IMR-90 (cell line): ENCODE data around the gene S100A4.

Experiments
- CEBPB ChIP-seq: IDR thresholded peaks from 2 replicates; pipeline ENCODE4 v1.6.1; 2012; ENCODE audit warnings: low read depth, low read length, improper control_type of control experiment
- CHD1 ChIP-seq: IDR thresholded peaks from 2 replicates; pipeline ENCODE4 v1.6.1; 2012; ENCODE audit warnings: low read depth, low read length, improper control_type of control experiment
- FOS ChIP-seq: fragments of 150-350 bp; IDR thresholded peaks from 2 replicates; pipeline ENCODE4 v1.6.1; 2016; ENCODE audit warnings: low read depth, low read length
- MAFK ChIP-seq: IDR thresholded peaks from 2 replicates; pipeline ENCODE4 v1.6.1; 2012; ENCODE audit warnings: low read depth, low read length, improper control_type of control experiment
- NFE2L2 ChIP-seq: fragments of 150-350 bp; IDR thresholded peaks from 2 replicates; pipeline ENCODE4 v1.6.1; 2016; ENCODE audit warnings: low read depth, mild to moderate bottlenecking, low read length
- POLR2A ChIP-seq: IDR thresholded peaks from 2 replicates; pipeline ENCODE4 v1.6.1; 2012; ENCODE audit warnings: mild to moderate bottlenecking, low read depth, low read length
- RCOR1 ChIP-seq: IDR thresholded peaks from 2 replicates; pipeline ENCODE4 v1.6.1; 2012; ENCODE audit warnings: mild to moderate bottlenecking, low read length, improper control_type of control experiment; ENCODE audit not compliant: insufficient replicate concordance
- SMC3 ChIP-seq: fragments of 150-350 bp; IDR thresholded peaks from 2 replicates; pipeline ENCODE4 v1.6.1; 2016; ENCODE audit warnings: low read depth, mild to moderate bottlenecking, antibody characterized with exemption, low read length, moderate library complexity
- TF ChIP-seq, protein P1 (sequence below): conservative IDR thresholded peaks from 2 replicates; pipeline ENCODE4 v1.5.1; 2012; ENCODE audit warnings: mild to moderate bottlenecking, low read depth, low read length, improper control_type of control experiment
- TF ChIP-seq, protein P2 (sequence below): fragments of 150-350 bp; IDR thresholded peaks from 2 replicates; pipeline ENCODE4 v1.6.1; 2016; ENCODE audit warnings: low read depth, mild to moderate bottlenecking, low read length, moderate library complexity, borderline replicate concordance
- TF ChIP-seq, protein P3 (sequence below): fragments of 150-350 bp; IDR thresholded peaks from 2 replicates; pipeline ENCODE4 v1.6.1; 2017; ENCODE audit warnings: mild to moderate bottlenecking, antibody characterized with exemption, low read length, low read depth

DNA sequence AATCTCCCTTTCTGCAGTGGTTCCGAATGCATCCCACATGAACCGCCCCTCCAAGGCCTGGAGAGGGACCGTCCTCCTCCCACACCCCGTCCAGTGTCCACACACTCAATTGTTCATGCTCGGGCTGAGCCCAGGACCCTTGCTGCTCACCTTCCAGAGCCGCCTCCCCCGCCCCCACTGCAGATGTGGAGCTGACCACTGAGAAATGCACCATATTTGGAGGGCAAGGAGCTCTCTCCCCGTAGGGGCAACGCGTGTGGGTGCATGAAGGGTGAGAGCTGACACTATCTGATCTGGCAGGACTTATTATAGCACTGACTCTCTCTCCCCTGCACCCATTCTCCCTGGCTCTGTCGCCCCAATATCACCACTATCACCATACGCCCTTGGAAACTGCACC, 7.5 kb upstream of the S100A4 start:
- TF ChIP-seq, protein P1, sequence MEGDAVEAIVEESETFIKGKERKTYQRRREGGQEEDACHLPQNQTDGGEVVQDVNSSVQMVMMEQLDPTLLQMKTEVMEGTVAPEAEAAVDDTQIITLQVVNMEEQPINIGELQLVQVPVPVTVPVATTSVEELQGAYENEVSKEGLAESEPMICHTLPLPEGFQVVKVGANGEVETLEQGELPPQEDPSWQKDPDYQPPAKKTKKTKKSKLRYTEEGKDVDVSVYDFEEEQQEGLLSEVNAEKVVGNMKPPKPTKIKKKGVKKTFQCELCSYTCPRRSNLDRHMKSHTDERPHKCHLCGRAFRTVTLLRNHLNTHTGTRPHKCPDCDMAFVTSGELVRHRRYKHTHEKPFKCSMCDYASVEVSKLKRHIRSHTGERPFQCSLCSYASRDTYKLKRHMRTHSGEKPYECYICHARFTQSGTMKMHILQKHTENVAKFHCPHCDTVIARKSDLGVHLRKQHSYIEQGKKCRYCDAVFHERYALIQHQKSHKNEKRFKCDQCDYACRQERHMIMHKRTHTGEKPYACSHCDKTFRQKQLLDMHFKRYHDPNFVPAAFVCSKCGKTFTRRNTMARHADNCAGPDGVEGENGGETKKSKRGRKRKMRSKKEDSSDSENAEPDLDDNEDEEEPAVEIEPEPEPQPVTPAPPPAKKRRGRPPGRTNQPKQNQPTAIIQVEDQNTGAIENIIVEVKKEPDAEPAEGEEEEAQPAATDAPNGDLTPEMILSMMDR = no peak
- TF ChIP-seq MAFK = no peak
- no peak for TF ChIP-seq SMC3
- no peak for TF ChIP-seq POLR2A
- TF ChIP-seq, protein P2, sequence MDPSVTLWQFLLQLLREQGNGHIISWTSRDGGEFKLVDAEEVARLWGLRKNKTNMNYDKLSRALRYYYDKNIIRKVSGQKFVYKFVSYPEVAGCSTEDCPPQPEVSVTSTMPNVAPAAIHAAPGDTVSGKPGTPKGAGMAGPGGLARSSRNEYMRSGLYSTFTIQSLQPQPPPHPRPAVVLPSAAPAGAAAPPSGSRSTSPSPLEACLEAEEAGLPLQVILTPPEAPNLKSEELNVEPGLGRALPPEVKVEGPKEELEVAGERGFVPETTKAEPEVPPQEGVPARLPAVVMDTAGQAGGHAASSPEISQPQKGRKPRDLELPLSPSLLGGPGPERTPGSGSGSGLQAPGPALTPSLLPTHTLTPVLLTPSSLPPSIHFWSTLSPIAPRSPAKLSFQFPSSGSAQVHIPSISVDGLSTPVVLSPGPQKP = no peak
- no peak for TF ChIP-seq CEBPB
- TF ChIP-seq NFE2L2 = no peak
- TF ChIP-seq FOS = no peak
- TF ChIP-seq, protein P3, sequence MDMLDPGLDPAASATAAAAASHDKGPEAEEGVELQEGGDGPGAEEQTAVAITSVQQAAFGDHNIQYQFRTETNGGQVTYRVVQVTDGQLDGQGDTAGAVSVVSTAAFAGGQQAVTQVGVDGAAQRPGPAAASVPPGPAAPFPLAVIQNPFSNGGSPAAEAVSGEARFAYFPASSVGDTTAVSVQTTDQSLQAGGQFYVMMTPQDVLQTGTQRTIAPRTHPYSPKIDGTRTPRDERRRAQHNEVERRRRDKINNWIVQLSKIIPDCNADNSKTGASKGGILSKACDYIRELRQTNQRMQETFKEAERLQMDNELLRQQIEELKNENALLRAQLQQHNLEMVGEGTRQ = no peak
- no peak for TF ChIP-seq CHD1
- no peak for TF ChIP-seq RCOR1
